ENCODE data around the gene REXO5.

DNA sequence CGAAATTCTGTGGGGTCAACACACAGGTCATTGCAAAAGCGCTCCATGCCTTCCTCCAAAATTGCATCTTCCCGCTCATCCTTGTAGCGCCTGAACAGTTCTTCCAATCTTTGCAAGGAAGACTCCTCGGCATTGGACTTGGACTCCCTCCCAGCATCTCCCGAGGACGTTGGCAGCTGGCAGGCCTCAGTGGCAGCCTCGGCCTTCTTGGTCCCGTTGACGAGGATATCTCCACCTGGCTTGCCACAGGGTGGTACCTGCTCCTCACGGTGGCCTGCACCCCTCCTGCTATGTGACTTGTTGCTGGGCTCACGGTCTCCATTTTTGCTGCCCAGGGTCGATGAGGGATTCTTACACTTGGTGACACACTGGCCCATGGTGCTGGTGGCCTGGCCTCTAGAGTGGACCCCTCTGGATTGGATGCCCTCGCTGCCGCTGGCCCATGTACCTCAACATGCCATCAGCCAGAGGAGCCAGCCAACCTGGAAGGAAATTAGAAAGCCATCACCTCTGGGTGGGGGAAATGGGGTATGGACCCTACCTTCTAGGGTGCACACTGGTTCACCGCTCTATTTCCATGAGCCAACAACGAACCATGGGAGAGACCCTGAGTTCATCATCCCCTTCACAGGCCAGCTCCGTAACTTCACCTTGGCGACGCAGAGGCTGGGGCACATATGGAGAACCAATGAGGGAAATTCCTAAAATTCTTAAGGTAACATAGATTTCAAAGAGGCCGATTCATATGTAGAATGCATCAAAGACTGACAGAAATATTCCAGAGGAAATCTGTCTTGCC is 56.0 kb downstream of the REXO5 start:
- TF ChIP-seq, protein P1, sequence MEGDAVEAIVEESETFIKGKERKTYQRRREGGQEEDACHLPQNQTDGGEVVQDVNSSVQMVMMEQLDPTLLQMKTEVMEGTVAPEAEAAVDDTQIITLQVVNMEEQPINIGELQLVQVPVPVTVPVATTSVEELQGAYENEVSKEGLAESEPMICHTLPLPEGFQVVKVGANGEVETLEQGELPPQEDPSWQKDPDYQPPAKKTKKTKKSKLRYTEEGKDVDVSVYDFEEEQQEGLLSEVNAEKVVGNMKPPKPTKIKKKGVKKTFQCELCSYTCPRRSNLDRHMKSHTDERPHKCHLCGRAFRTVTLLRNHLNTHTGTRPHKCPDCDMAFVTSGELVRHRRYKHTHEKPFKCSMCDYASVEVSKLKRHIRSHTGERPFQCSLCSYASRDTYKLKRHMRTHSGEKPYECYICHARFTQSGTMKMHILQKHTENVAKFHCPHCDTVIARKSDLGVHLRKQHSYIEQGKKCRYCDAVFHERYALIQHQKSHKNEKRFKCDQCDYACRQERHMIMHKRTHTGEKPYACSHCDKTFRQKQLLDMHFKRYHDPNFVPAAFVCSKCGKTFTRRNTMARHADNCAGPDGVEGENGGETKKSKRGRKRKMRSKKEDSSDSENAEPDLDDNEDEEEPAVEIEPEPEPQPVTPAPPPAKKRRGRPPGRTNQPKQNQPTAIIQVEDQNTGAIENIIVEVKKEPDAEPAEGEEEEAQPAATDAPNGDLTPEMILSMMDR (IDR thresholded peaks at IDR 0.05): no peak
- no peak for TF ChIP-seq POLR2A (IDR thresholded peaks at IDR 0.05)
